Mesodermal cell (in vitro differentiated cells): ENCODE data around the gene MKS1.

Experiments used
- H3K27ac ChIP-seq: 2 replicates; pipeline ENCODE4 v1.7.0; 2013; ENCODE audit warnings: mild to moderate bottlenecking, low read depth, low read length, moderate library complexity; ENCODE audit not compliant: severe bottlenecking
- H3K36me3 ChIP-seq: 2 replicates; pipeline ENCODE4 v1.7.1; 2013; ENCODE audit warnings: mild to moderate bottlenecking, low read length, moderate library complexity; ENCODE audit not compliant: control insufficient read depth, insufficient read depth
- H3K4me1 ChIP-seq: one replicate; pipeline ENCODE4 v1.7.1; 2013; ENCODE audit warnings: mild to moderate bottlenecking, low read length; ENCODE audit not compliant: insufficient read depth, control insufficient read depth, poor library complexity, severe bottlenecking
- H3K4me3 ChIP-seq: 2 replicates; pipeline ENCODE4 v1.7.0; 2013; ENCODE audit warnings: low read length, control low read depth, mild to moderate bottlenecking; ENCODE audit not compliant: insufficient read depth, poor library complexity, severe bottlenecking; ENCODE audit errors: extremely low read depth
- H3K9me3 ChIP-seq: 2 replicates; pipeline ENCODE4 v1.7.1; 2013; ENCODE audit warnings: mild to moderate bottlenecking, low read length, moderate library complexity; ENCODE audit not compliant: control insufficient read depth
- WGBS, 2 experiments: methylation state at CpG; one replicate each; pipeline ENCODE4 v1.1.5; 2013; ENCODE audit warnings: missing lambda C conversion rate in 2 of 2; ENCODE audit not compliant: insufficient coverage in 2 of 2; 5-methylcytosine and 5-hydroxymethylcytosine counted together

The MKS1 gene

DNA sequence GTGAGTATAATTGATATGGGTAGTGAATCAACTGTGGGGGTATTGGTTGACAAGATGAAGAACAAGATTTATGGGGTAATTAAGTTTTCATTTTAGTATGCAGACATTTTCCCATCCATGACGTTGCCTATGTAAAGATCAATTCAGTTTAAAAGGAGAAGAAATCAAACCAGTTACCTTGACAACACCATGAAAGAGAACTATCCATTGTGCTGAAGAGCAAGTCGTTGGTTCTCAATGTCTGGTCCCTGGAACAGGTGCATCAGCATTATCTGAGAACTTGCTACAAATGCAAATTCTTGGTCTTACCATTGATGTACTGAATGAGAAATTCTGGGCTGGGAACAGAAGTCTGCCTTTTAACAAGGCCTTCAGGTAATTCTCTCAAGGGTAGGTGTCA lies 53.1 kb downstream of the MKS1 start:
- 19% methylated on average over 2 of the region's 2 CpGs; no CpG with 5 or more reads in 1 of the 2 experiments for WGBS, 2 experiments
- no peaks in the 10 kb centered on the region for H3K9me3 ChIP-seq
- H3K27ac ChIP-seq: no peak overlapping the region
- H3K4me1 ChIP-seq: no peaks in the 10 kb centered on the region
- no peak overlapping the region for H3K4me3 ChIP-seq
- no peaks in the 10 kb centered on the region for H3K36me3 ChIP-seq

DNA sequence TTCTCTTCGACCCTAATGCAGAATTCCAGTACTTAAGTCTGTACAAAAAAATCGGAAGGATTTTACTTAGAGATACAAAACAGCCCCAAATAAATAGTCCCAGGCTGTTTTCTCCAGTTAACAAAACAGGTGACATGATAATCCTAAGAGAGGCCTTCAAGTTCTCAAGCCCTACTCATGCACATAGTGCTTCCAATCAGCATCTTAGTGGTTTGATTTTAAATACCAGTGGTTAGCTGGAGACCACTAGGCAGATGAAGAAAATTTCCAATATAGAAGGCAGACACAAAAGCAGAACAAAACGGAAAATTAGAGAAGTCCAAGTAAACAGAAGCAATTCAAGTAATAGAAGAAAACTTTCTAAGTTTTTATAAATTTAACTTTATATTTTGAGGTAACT lies 57.5 kb downstream of the MKS1 start:
- H3K4me3 ChIP-seq: no peak overlapping the region
- no peak overlapping the region for H3K27ac ChIP-seq
- H3K9me3 ChIP-seq: no peaks in the 10 kb centered on the region
- H3K4me1 ChIP-seq: no peaks in the 10 kb centered on the region
- H3K36me3 ChIP-seq: no peaks in the 10 kb centered on the region
- WGBS, 2 experiments: 60 to 69% methylated on average over 1 to 2 of the region's 3 CpGs

DNA sequence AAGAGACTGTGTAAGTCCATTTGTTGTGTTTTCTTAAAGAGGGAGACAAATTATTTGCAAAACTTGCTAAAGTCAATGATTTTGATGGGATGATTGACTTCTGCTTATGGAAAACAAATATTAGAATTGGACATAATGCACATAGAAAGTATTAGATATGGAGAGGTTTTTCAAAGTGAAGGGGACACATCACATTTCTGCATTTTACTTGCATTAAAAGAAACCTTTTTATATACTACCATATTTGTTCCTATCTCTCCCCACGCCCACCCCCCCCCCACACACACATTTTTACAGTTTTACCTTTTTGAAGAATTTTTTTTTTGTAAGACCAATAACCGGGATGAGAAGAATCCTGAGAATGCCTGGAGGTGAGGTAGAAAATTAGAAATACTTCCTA lies 60.9 kb downstream of the MKS1 start:
- no CpG with 5 or more reads among the region's 2 CpGs for WGBS, 2 experiments
- Histone ChIP-seq H3K27ac (no peak overlapping the region), H3K4me3 (no peak overlapping the region), H3K36me3 (no peaks in the 10 kb centered on the region), H3K9me3 (no peaks in the 10 kb centered on the region), H3K4me1 (no peaks in the 10 kb centered on the region)

GRCh38 chr17:58156839-58157803 lies 61.9 kb downstream of the MKS1 start:
- Histone ChIP-seq H3K36me3 (no peaks in the 10 kb centered on the region), H3K9me3 (no peaks in the 10 kb centered on the region), H3K4me3 (peak overlapping the region; percentile 36), H3K4me1 (no peaks in the 10 kb centered on the region), H3K27ac (no peak overlapping the region)
- 1% methylated on average over 51 to 60 of the region's 65 CpGs for WGBS, 2 experiments
